ENCODE data around the gene WNK1.
"Not testable (repeated sequence)": the region's sequence is repeated elsewhere in the genome, so short reads cannot be mapped to it uniquely, and the experiment has no call there.

Gene WNK1

GRCh38 chr12:848882-849527 lies 96.6 kb downstream of the WNK1 start:
- Histone ChIP-seq H3K27me3 (ENCODE audit: low read depth, low read length) (no peaks in the 10 kb centered on the region), H3K9me3 (ENCODE audit: insufficient read depth, low read length) (no peaks in the 10 kb centered on the region), H3K4me3 (ENCODE audit: low read length) (no peak overlapping the region), H3K79me2 (ENCODE audit: low read length) (peaks cover 60% of the 10 kb centered on the region), H3K36me3 (replicated peaks; ENCODE audit: low read depth, low read length) (peaks cover 9% of the 10 kb centered on the region), H2AFZ (ENCODE audit: low read depth, low read length) (no peak overlapping the region), H3K4me2 (ENCODE audit: low read length) (no peak overlapping the region), H3K9ac (ENCODE audit: low read length) (no peak overlapping the region), H3K4me1 (ENCODE audit: low read length) (peaks cover 13% of the 10 kb centered on the region), H3K27ac (ENCODE audit: low read length) (peak overlapping the region; percentile 10; the same call in 1 of the 2 replicates), H4K20me1 (ENCODE audit: insufficient read depth, low read length) (peaks cover 40% of the 10 kb centered on the region)
- TF ChIP-seq, protein P1, sequence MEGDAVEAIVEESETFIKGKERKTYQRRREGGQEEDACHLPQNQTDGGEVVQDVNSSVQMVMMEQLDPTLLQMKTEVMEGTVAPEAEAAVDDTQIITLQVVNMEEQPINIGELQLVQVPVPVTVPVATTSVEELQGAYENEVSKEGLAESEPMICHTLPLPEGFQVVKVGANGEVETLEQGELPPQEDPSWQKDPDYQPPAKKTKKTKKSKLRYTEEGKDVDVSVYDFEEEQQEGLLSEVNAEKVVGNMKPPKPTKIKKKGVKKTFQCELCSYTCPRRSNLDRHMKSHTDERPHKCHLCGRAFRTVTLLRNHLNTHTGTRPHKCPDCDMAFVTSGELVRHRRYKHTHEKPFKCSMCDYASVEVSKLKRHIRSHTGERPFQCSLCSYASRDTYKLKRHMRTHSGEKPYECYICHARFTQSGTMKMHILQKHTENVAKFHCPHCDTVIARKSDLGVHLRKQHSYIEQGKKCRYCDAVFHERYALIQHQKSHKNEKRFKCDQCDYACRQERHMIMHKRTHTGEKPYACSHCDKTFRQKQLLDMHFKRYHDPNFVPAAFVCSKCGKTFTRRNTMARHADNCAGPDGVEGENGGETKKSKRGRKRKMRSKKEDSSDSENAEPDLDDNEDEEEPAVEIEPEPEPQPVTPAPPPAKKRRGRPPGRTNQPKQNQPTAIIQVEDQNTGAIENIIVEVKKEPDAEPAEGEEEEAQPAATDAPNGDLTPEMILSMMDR (IDR thresholded peaks at IDR 0.05; ENCODE audit: low read depth, low read length): no peak
- no peak for TF ChIP-seq EZH2phosphoT487 (IDR thresholded peaks at IDR 0.05; ENCODE audit: low read depth)

- peaks cover 40% of the 10 kb centered on the region for H4K20me1 ChIP-seq (ENCODE audit: insufficient read depth, low read length)
- H3K79me2 ChIP-seq (ENCODE audit: low read length): peaks cover 56% of the 10 kb centered on the region
- H3K4me3 ChIP-seq (ENCODE audit: low read length); H2AFZ ChIP-seq (ENCODE audit: low read depth, low read length); H3K4me2 ChIP-seq (ENCODE audit: low read length); H3K27ac ChIP-seq (ENCODE audit: low read length); H3K36me3 ChIP-seq (replicated peaks; ENCODE audit: low read depth, low read length); H3K27me3 ChIP-seq (ENCODE audit: low read depth, low read length); H3K9me3 ChIP-seq (ENCODE audit: insufficient read depth, low read length); H3K9ac ChIP-seq (ENCODE audit: low read length): not testable (repeated sequence)
- peaks cover 13% of the 10 kb centered on the region for H3K4me1 ChIP-seq (ENCODE audit: low read length)
These were observed 97.5 kb downstream of the WNK1 start for GRCh38 chr12:849733-850437.

GRCh38 chr12:851343-851742 lies 99.0 kb downstream of the WNK1 start:
- Histone ChIP-seq H3K9me3 (ENCODE audit: insufficient read depth, low read length) (no peaks in the 10 kb centered on the region), H3K9ac (ENCODE audit: low read length) (no peak overlapping the region), H3K36me3 (replicated peaks; ENCODE audit: low read depth, low read length) (peaks cover 6% of the 10 kb centered on the region), H3K4me2 (ENCODE audit: low read length) (no peak overlapping the region), H3K79me2 (ENCODE audit: low read length) (peaks cover 53% of the 10 kb centered on the region), H3K27me3 (ENCODE audit: low read depth, low read length) (no peaks in the 10 kb centered on the region), H3K4me3 (ENCODE audit: low read length) (no peak overlapping the region), H3K27ac (ENCODE audit: low read length) (no peak overlapping the region), H3K4me1 (ENCODE audit: low read length) (peaks cover 13% of the 10 kb centered on the region), H4K20me1 (ENCODE audit: insufficient read depth, low read length) (peaks cover 33% of the 10 kb centered on the region), H2AFZ (ENCODE audit: low read depth, low read length) (no peak overlapping the region)
- TF ChIP-seq EZH2phosphoT487 (IDR thresholded peaks at IDR 0.05; ENCODE audit: low read depth): no peak

GRCh38 chr12:851913-852312 lies 99.5 kb downstream of the WNK1 start:
- H3K4me3 ChIP-seq (ENCODE audit: low read length): no peak overlapping the region
- H3K4me2 ChIP-seq (ENCODE audit: low read length): no peak overlapping the region
- H3K9ac ChIP-seq (ENCODE audit: low read length): no peak overlapping the region
- peaks cover 33% of the 10 kb centered on the region for H4K20me1 ChIP-seq (ENCODE audit: insufficient read depth, low read length)
- H3K9me3 ChIP-seq (ENCODE audit: insufficient read depth, low read length): no peaks in the 10 kb centered on the region
- H3K27me3 ChIP-seq (ENCODE audit: low read depth, low read length): no peaks in the 10 kb centered on the region
- H3K36me3 ChIP-seq (replicated peaks; ENCODE audit: low read depth, low read length): peaks cover 6% of the 10 kb centered on the region
- peaks cover 13% of the 10 kb centered on the region for H3K4me1 ChIP-seq (ENCODE audit: low read length)
- H3K79me2 ChIP-seq (ENCODE audit: low read length): peaks cover 51% of the 10 kb centered on the region
- no peak overlapping the region for H2AFZ ChIP-seq (ENCODE audit: low read depth, low read length)
- H3K27ac ChIP-seq (ENCODE audit: low read length): no peak overlapping the region
- TF ChIP-seq EZH2phosphoT487 (IDR thresholded peaks at IDR 0.05; ENCODE audit: low read depth): no peak
- TF ChIP-seq, protein P1 (IDR thresholded peaks at IDR 0.05; ENCODE audit: low read depth, low read length): no peak

- TF ChIP-seq, protein P1 (IDR thresholded peaks at IDR 0.05; ENCODE audit: low read depth, low read length): no peak
- no peak for TF ChIP-seq EZH2phosphoT487 (IDR thresholded peaks at IDR 0.05; ENCODE audit: low read depth)
- H3K36me3 ChIP-seq (replicated peaks; ENCODE audit: low read depth, low read length): peaks cover 15% of the 10 kb centered on the region
- no peaks in the 10 kb centered on the region for H3K27me3 ChIP-seq (ENCODE audit: low read depth, low read length)
- peaks cover 46% of the 10 kb centered on the region for H3K79me2 ChIP-seq (ENCODE audit: low read length)
- no peak overlapping the region for H3K27ac ChIP-seq (ENCODE audit: low read length)
- H3K4me1 ChIP-seq (ENCODE audit: low read length): peaks cover 11% of the 10 kb centered on the region
- no peak overlapping the region for H3K4me3 ChIP-seq (ENCODE audit: low read length)
- H3K4me2 ChIP-seq (ENCODE audit: low read length): no peak overlapping the region
- H3K9me3 ChIP-seq (ENCODE audit: insufficient read depth, low read length): no peaks in the 10 kb centered on the region
- H2AFZ ChIP-seq (ENCODE audit: low read depth, low read length): no peak overlapping the region
- H4K20me1 ChIP-seq (ENCODE audit: insufficient read depth, low read length): peaks cover 33% of the 10 kb centered on the region
- no peak overlapping the region for H3K9ac ChIP-seq (ENCODE audit: low read length)
These were observed 100.5 kb downstream of the WNK1 start for GRCh38 chr12:852864-853263.
